ENCODE measurements around the gene CCDC18. TPM values are rescaled to one million over a fixed set of nuclear protein-coding genes. Genes with fewer than 3 reads are reported as not detected.

The CCDC18 gene
- total RNA-seq, 5 donors from 2014 or later (not counting 1 experiment from before 2014, with no cell fraction given), result 7.4 to 10.1 (median 8.8) TPM

DNA sequence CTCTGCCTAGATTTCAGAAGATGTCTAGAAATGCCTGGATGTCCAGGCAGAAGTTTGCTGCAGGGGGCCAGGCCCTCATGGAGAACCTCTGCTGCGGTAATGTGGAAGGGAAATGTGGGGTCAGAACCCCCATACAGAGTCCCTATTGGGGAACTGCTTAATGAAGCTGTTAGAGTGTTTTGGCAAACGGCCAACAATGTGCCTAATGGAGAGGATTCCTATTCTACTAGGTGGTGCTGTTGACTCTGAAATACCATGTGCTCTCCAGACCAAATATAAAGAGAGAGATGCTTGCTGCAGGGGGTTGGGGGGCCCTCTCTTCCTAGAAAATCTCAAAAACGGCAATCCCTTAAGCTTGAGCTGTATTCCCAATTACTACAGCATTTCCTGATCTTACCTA, 108.0 kb downstream of the CCDC18 start:
- peaks cover 78% of the 10 kb centered on the region for H3K36me3 Mint-ChIP-seq
- Histone ChIP-seq H3K27me3 (replicated peaks in 1 of 2; ENCODE audit: control insufficient read depth in 2 of 2, extremely low read depth in 1 of 2, insufficient read depth in 2 of 2, low read length in 1 of 2) (no peaks in the 10 kb centered on the region), H3K9me3 (no peaks in the 10 kb centered on the region), H3K36me3 (ENCODE audit: control insufficient read depth in 2 of 2, extremely low read depth in 1 of 2, insufficient read depth in 1 of 2, low read length in 1 of 2) (peaks cover 2 to 13% of the 10 kb centered on the region in 2 donors), H3K27ac (ENCODE audit: low read length) (no peak overlapping the region), H3K4me3 (ENCODE audit: control insufficient read depth in 1 of 2, extremely low read depth in 1 of 2, low read length in 1 of 2) (no peak overlapping the region), H3K4me1 (ENCODE audit: control insufficient read depth in 1 of 2, extremely low read depth in 1 of 2, insufficient read depth in 2 of 2, low read length in 2 of 2) (no peaks in the 10 kb centered on the region)
- no peaks in the 10 kb centered on the region for H3K27me3 Mint-ChIP-seq
- ChIA-PET CTCF (interaction anchor here in 1 of 2 donors (0.7 kb wide), 1 partner anchor 14 kb away, joined by 3 read pairs; no protein-coding TSS in a partner anchor), POLR2A (interaction anchor here in 1 of 2 donors (0.6 kb wide), 1 partner anchor 448 kb away, joined by 5 read pairs; no protein-coding TSS in a partner anchor)
- no peak for ATAC-seq (replicated peaks in 1 of 4)
- DNase-seq, result no peak
- WGBS (ENCODE audit: insufficient coverage), result no CpG with 5 or more reads among the region's 3 CpGs
- H3K4me1 Mint-ChIP-seq, result peaks cover 0 to 5% (median 2%) of the 10 kb centered on the region in 3 donors
- peaks cover 0 to 4% (median 0%) of the 10 kb centered on the region in 3 donors for H3K9me3 Mint-ChIP-seq
- H3K4me3 Mint-ChIP-seq, result no peak overlapping the region
- no peak overlapping the region for H3K27ac Mint-ChIP-seq

DNA sequence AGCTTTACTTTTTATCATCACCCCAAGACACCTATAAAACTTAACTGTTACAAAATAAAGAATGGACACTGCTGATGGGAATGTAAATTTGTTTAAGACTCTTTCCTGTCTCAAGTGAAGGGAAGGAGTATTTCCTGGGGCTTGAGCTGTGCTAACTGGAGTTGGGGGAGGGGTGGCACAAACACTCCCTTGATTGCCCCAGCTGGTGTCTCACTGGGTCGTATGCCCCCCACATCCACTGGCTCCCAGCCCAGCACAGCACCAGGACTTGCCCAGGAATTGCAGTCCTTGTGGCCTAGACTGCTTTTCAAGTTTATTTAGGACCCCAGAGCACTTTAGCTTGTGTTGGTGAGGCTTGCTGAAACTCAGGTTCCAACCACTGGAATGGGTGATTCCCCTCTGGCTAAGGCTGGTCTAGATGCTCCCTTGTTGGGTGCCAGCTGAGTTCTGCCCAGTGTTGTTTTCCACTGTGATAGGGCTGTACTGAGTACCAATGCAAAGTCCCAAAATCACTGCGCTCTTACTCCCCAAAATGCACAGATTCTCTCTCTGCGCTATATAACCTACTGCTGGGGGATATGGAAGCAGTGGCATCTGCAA, 116.1 kb downstream of the CCDC18 start:
- H3K4me1 Mint-ChIP-seq, result peaks cover 0 to 9% (median 2%) of the 10 kb centered on the region in 3 donors
- Histone ChIP-seq H3K9me3 (no peaks in the 10 kb centered on the region), H3K4me1 (ENCODE audit: control insufficient read depth in 1 of 2, extremely low read depth in 1 of 2, insufficient read depth in 2 of 2, low read length in 2 of 2) (peaks cover 0 to 2% of the 10 kb centered on the region in 2 experiments), H3K27me3 (replicated peaks in 1 of 2; ENCODE audit: control insufficient read depth in 2 of 2, extremely low read depth in 1 of 2, insufficient read depth in 2 of 2, low read length in 1 of 2) (no peaks in the 10 kb centered on the region), H3K4me3 (ENCODE audit: control insufficient read depth in 1 of 2, extremely low read depth in 1 of 2, low read length in 1 of 2) (no peak overlapping the region), H3K36me3 (ENCODE audit: control insufficient read depth in 2 of 2, extremely low read depth in 1 of 2, insufficient read depth in 1 of 2, low read length in 1 of 2) (no peaks in the 10 kb centered on the region), H3K27ac (ENCODE audit: low read length) (no peak overlapping the region)
- H3K4me3 Mint-ChIP-seq, result no peak overlapping the region
- DNase-seq, result no peak
- H3K36me3 Mint-ChIP-seq, result peaks cover 29% of the 10 kb centered on the region
- H3K27me3 Mint-ChIP-seq, result no peaks in the 10 kb centered on the region
- ChIA-PET CTCF (interaction anchor here in 1 of 2 donors (0.6 kb wide), 1 partner anchor 7 kb away, joined by 3 read pairs; no protein-coding TSS in a partner anchor), POLR2A (interaction anchor here in 1 of 2 donors (0.6 kb wide), 2 partner anchors 194 to 1004 kb away, joined by 3 read pairs; no protein-coding TSS in a partner anchor)
- no CpG with 5 or more reads among the region's 3 CpGs for WGBS (ENCODE audit: insufficient coverage)
- no peaks in the 10 kb centered on the region for H3K9me3 Mint-ChIP-seq
- H3K27ac Mint-ChIP-seq, result no peak overlapping the region
- ATAC-seq (replicated peaks in 1 of 4), result no peak

GRCh38 chr1:93301131-93301530, 120.6 kb downstream of the CCDC18 start:
- no peaks in the 10 kb centered on the region for H3K4me1 Mint-ChIP-seq
- DNase-seq (no peak), ATAC-seq (replicated peaks in 1 of 4) (no peak)
- POLR2A ChIA-PET, result interaction anchor here in 1 of 2 donors (0.5 to 0.6 kb wide), 2 partner anchors 241 to 263 kb away, joined by 3 to 4 read pairs; no protein-coding TSS in a partner anchor
- no peaks in the 10 kb centered on the region for H3K27me3 Mint-ChIP-seq
- H3K27ac Mint-ChIP-seq, result no peak overlapping the region
- CTCF ChIA-PET, result interaction anchor here (0.6 kb wide), 2 partner anchors 1033 to 1104 kb away, joined by 3 read pairs; no protein-coding TSS in a partner anchor
- Histone ChIP-seq H3K36me3 (ENCODE audit: control insufficient read depth in 2 of 2, extremely low read depth in 1 of 2, insufficient read depth in 1 of 2, low read length in 1 of 2) (no peaks in the 10 kb centered on the region), H3K4me3 (ENCODE audit: control insufficient read depth in 1 of 2, extremely low read depth in 1 of 2, low read length in 1 of 2) (no peak overlapping the region), H3K4me1 (ENCODE audit: control insufficient read depth in 1 of 2, extremely low read depth in 1 of 2, insufficient read depth in 2 of 2, low read length in 2 of 2) (peaks cover 0 to 2% of the 10 kb centered on the region in 2 experiments), H3K27ac (ENCODE audit: low read length) (no peak overlapping the region), H3K27me3 (replicated peaks in 1 of 2; ENCODE audit: control insufficient read depth in 2 of 2, extremely low read depth in 1 of 2, insufficient read depth in 2 of 2, low read length in 1 of 2) (no peaks in the 10 kb centered on the region), H3K9me3 (no peaks in the 10 kb centered on the region)
- no peak overlapping the region for H3K4me3 Mint-ChIP-seq
- no CpG with 5 or more reads among the region's 1 CpG for WGBS (ENCODE audit: insufficient coverage)
- peaks cover 19% of the 10 kb centered on the region for H3K36me3 Mint-ChIP-seq
- no peaks in the 10 kb centered on the region for H3K9me3 Mint-ChIP-seq

- H3K27me3 Mint-ChIP-seq, result no peaks in the 10 kb centered on the region
- ATAC-seq (replicated peaks in 1 of 4) (no peak), DNase-seq (no peak)
- H3K27ac ChIP-seq (ENCODE audit: low read length), result no peak overlapping the region
- H3K4me3 ChIP-seq (ENCODE audit: control insufficient read depth in 1 of 2, extremely low read depth in 1 of 2, low read length in 1 of 2), result no peak overlapping the region
- H3K27ac Mint-ChIP-seq, result no peak overlapping the region
- peaks cover 15% of the 10 kb centered on the region for H3K36me3 Mint-ChIP-seq
- no peaks in the 10 kb centered on the region for H3K36me3 ChIP-seq (ENCODE audit: control insufficient read depth in 2 of 2, extremely low read depth in 1 of 2, insufficient read depth in 1 of 2, low read length in 1 of 2)
- no peaks in the 10 kb centered on the region for H3K4me1 Mint-ChIP-seq
- no peaks in the 10 kb centered on the region for H3K9me3 Mint-ChIP-seq
- no peaks in the 10 kb centered on the region for H3K9me3 ChIP-seq
- ChIA-PET CTCF (interaction anchor here (0.6 to 0.7 kb wide), 3 partner anchors 14 to 585 kb away, joined by 3 to 6 read pairs (median 3); no protein-coding TSS in a partner anchor), POLR2A (interaction anchor here (0.5 to 0.6 kb wide), 2 partner anchors 171 to 1806 kb away, joined by 3 to 12 read pairs; no protein-coding TSS in a partner anchor)
- WGBS (ENCODE audit: insufficient coverage), result 100% methylated on average over 3 of the region's 5 CpGs
- no peaks in the 10 kb centered on the region for H3K4me1 ChIP-seq (ENCODE audit: control insufficient read depth in 1 of 2, extremely low read depth in 1 of 2, insufficient read depth in 2 of 2, low read length in 2 of 2)
- no peaks in the 10 kb centered on the region for H3K27me3 ChIP-seq (replicated peaks in 1 of 2; ENCODE audit: control insufficient read depth in 2 of 2, extremely low read depth in 1 of 2, insufficient read depth in 2 of 2, low read length in 1 of 2)
- H3K4me3 Mint-ChIP-seq, result no peak overlapping the region
These were observed 121.6 kb downstream of the CCDC18 start for GRCh38 chr1:93302078-93302477.

DNA sequence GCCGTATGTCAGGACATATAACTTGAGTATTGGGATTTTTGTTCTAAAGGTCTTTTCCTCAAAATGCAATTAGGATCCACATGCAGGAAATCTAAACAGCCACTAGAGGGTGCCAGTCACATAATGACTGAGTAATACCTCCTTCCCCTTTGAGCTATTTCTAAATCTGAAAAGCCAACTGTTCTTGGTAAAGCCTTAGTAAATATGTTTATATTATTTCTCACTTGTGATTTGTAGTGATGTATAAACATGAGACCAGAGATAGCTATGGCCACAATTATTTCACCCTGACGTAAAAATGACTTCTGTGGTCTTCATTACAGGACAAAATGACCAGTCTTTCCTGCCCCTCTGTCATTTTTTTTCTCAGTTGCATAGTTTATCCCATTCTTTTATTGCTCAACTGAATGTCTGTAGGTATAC, 124.2 kb downstream of the CCDC18 start:
- ChIA-PET POLR2A (interaction anchor here (0.6 to 0.8 kb wide), 2 partner anchors 14 to 40 kb away, joined by 3 to 4 read pairs; no protein-coding TSS in a partner anchor), CTCF (interaction anchor here (0.5 to 2.1 kb wide), 53 partner anchors 9 to 768 kb away, joined by 3 to 33 read pairs (median 4); partner anchors contain the start of genes DR1 (in 1 of the 2), GCLM (in 1 of the 2) and MTF2 (in 1 of the 2))
- no CpG with 5 or more reads among the region's 2 CpGs for WGBS (ENCODE audit: insufficient coverage)
- Histone ChIP-seq H3K9me3 (no peaks in the 10 kb centered on the region), H3K4me3 (ENCODE audit: control insufficient read depth in 1 of 2, extremely low read depth in 1 of 2, low read length in 1 of 2) (no peak overlapping the region), H3K4me1 (ENCODE audit: control insufficient read depth in 1 of 2, extremely low read depth in 1 of 2, insufficient read depth in 2 of 2, low read length in 2 of 2) (no peaks in the 10 kb centered on the region), H3K36me3 (ENCODE audit: control insufficient read depth in 2 of 2, extremely low read depth in 1 of 2, insufficient read depth in 1 of 2, low read length in 1 of 2) (no peaks in the 10 kb centered on the region), H3K27me3 (replicated peaks in 1 of 2; ENCODE audit: control insufficient read depth in 2 of 2, extremely low read depth in 1 of 2, insufficient read depth in 2 of 2, low read length in 1 of 2) (no peaks in the 10 kb centered on the region), H3K27ac (ENCODE audit: low read length) (no peak overlapping the region)
- H3K4me1 Mint-ChIP-seq, result no peaks in the 10 kb centered on the region
- no peak overlapping the region for H3K27ac Mint-ChIP-seq
- peak in 3 of 4 experiments; percentile 40 to 49 (median 45) for ATAC-seq (replicated peaks in 1 of 4)
- no peak overlapping the region for H3K4me3 Mint-ChIP-seq
- H3K9me3 Mint-ChIP-seq, result no peaks in the 10 kb centered on the region
- peaks cover 14% of the 10 kb centered on the region for H3K36me3 Mint-ChIP-seq
- no peaks in the 10 kb centered on the region for H3K27me3 Mint-ChIP-seq
- peak in 29 of 35 experiments; percentile 3 to 80 (median 28) for DNase-seq

- Mint-ChIP-seq H3K27me3 (no peaks in the 10 kb centered on the region), H3K27ac (no peak overlapping the region), H3K4me3 (no peak overlapping the region), H3K4me1 (no peaks in the 10 kb centered on the region), H3K9me3 (no peaks in the 10 kb centered on the region), H3K36me3 (peaks cover 18% of the 10 kb centered on the region)
- ChIA-PET CTCF (no interaction called here), POLR2A (no interaction called here)
- Histone ChIP-seq H3K36me3 (ENCODE audit: control insufficient read depth in 2 of 2, extremely low read depth in 1 of 2, insufficient read depth in 1 of 2, low read length in 1 of 2) (peaks cover 0 to 2% of the 10 kb centered on the region in 2 donors), H3K27me3 (replicated peaks in 1 of 2; ENCODE audit: control insufficient read depth in 2 of 2, extremely low read depth in 1 of 2, insufficient read depth in 2 of 2, low read length in 1 of 2) (no peaks in the 10 kb centered on the region), H3K27ac (ENCODE audit: low read length) (no peak overlapping the region), H3K4me3 (ENCODE audit: control insufficient read depth in 1 of 2, extremely low read depth in 1 of 2, low read length in 1 of 2) (no peak overlapping the region), H3K4me1 (ENCODE audit: control insufficient read depth in 1 of 2, extremely low read depth in 1 of 2, insufficient read depth in 2 of 2, low read length in 2 of 2) (no peaks in the 10 kb centered on the region), H3K9me3 (no peaks in the 10 kb centered on the region)
- DNase-seq, result no peak
- ATAC-seq (replicated peaks in 1 of 4), result no peak
These were observed 126.4 kb downstream of the CCDC18 start for GRCh38 chr1:93306920-93307319.

Data from T-cell (primary cell).